HEK293 (cell line): Measurements from ENCODE around the gene OXA1L.

ENCODE experiments used
- CTCF ChIA-PET: fragments of 350-600 bp; formaldehyde crosslinking; extraction: SDS; loops from one replicate; lab custom pipeline; 2021; ENCODE audit warnings: antibody characterized with exemption; lab: Yijun Ruan, JAX
- POLR2A ChIA-PET: fragments of 300-600 bp; formaldehyde crosslinking; extraction: SDS; loops from one replicate; lab custom pipeline; 2020; ENCODE audit warnings: antibody characterized with exemption, inconsistent platforms; lab: Yijun Ruan, JAX
- H3K27ac ChIP-seq: fragments of 200-500 bp; sonication (Bioruptor generic); 2 replicates; pipeline ENCODE4 v1.5.1; 2014; ENCODE audit warnings: low read depth, low read length, control low read depth, inconsistent platforms; ENCODE audit errors: extremely low read depth
- H3K36me3 ChIP-seq, 2 experiments: fragments of 200-500 bp in 1 of 2; sonication (Bioruptor generic) in 1 of 2; 1 replicate in 1 of 2; 2 replicates in 1 of 2; pipeline ENCODE4 v1.5.1; 2014 to 2017; ENCODE audit warnings: inconsistent platforms in 2 of 2, low read length in 2 of 2; ENCODE audit not compliant: control insufficient read depth in 2 of 2, insufficient read depth in 1 of 2
- H3K4me1 ChIP-seq: fragments of 200-500 bp; sonication (Bioruptor generic); 2 replicates; pipeline ENCODE4 v1.5.1; 2014; ENCODE audit warnings: mild to moderate bottlenecking, low read length, inconsistent platforms; ENCODE audit not compliant: control insufficient read depth, insufficient read depth
- H3K4me3 ChIP-seq: 2 replicates; pipeline ENCODE4 v1.5.1; 2011; ENCODE audit warnings: low read depth, mild to moderate bottlenecking, control low read depth, low read length, moderate library complexity
- H3K9me3 ChIP-seq: fragments of 200-500 bp; sonication (Bioruptor generic); 2 replicates; pipeline ENCODE4 v1.5.1; 2014; ENCODE audit warnings: low read depth, low read length, inconsistent platforms; ENCODE audit not compliant: control insufficient read depth, insufficient read depth
- GLIS1 ChIP-seq: fragments of 450-650 bp; formaldehyde crosslinking; IDR thresholded peaks from 2 replicates; pipeline ENCODE4 v1.5.1; 2016; ENCODE audit warnings: missing biosample characterization, missing genetic modification characterization
- IKZF3 ChIP-seq: fragments of 450-650 bp; IDR thresholded peaks from 2 replicates; pipeline ENCODE4 v1.5.0; 2018; ENCODE audit warnings: missing biosample characterization, mild to moderate bottlenecking, missing genetic modification characterization, moderate library complexity
- MYNN ChIP-seq: fragments of 450-650 bp; formaldehyde crosslinking; IDR thresholded peaks from 2 replicates; pipeline ENCODE4 v1.5.1; 2016; ENCODE audit warnings: missing biosample characterization, missing genetic modification characterization, borderline replicate concordance
- SALL2 ChIP-seq: fragments of 450-650 bp; formaldehyde crosslinking; IDR thresholded peaks from 2 replicates; pipeline ENCODE4 v1.5.0; 2017; ENCODE audit warnings: missing biosample characterization, mild to moderate bottlenecking, missing genetic modification characterization, borderline replicate concordance
- SP7 ChIP-seq: fragments of 450-650 bp; formaldehyde crosslinking; IDR thresholded peaks from 2 replicates; pipeline ENCODE4 v1.5.1; 2016; ENCODE audit warnings: missing biosample characterization, missing genetic modification characterization
- ZFHX2 ChIP-seq: fragments of 450-650 bp; formaldehyde crosslinking; conservative IDR thresholded peaks from 2 replicates; pipeline ENCODE4 v1.5.1; 2016; ENCODE audit warnings: missing biosample characterization, missing genetic modification characterization
- ZIC2 ChIP-seq: fragments of 450-650 bp; formaldehyde crosslinking; IDR thresholded peaks from 2 replicates; pipeline ENCODE4 v1.5.1; 2016; ENCODE audit warnings: missing biosample characterization, missing genetic modification characterization
- ZNF138 ChIP-seq: fragments of 450-650 bp; formaldehyde crosslinking; IDR thresholded peaks from 2 replicates; pipeline ENCODE4 v1.5.1; 2016; ENCODE audit warnings: missing biosample characterization, missing genetic modification characterization, borderline replicate concordance
- ZNF169 ChIP-seq: fragments of 450-650 bp; formaldehyde crosslinking; IDR thresholded peaks from 2 replicates; pipeline ENCODE4 v1.5.1; 2016; ENCODE audit warnings: missing biosample characterization, missing genetic modification characterization
- ZNF350 ChIP-seq: fragments of 450-650 bp; formaldehyde crosslinking; IDR thresholded peaks from 2 replicates; pipeline ENCODE4 v1.5.0; 2017; ENCODE audit warnings: missing biosample characterization, mild to moderate bottlenecking, missing genetic modification characterization
- ZNF426 ChIP-seq: fragments of 450-650 bp; formaldehyde crosslinking; IDR thresholded peaks from 2 replicates; pipeline ENCODE4 v1.5.1; 2017; ENCODE audit warnings: missing biosample characterization, missing genetic modification characterization, mild to moderate bottlenecking, inconsistent platforms, moderate library complexity
- ZNF549 ChIP-seq: fragments of 450-650 bp; IDR thresholded peaks from 2 replicates; pipeline ENCODE4 v1.5.1; 2018; ENCODE audit warnings: missing biosample characterization, missing genetic modification characterization, mild to moderate bottlenecking, inconsistent platforms, moderate library complexity
- ZNF558 ChIP-seq: fragments of 450-650 bp; formaldehyde crosslinking; IDR thresholded peaks from 2 replicates; pipeline ENCODE4 v1.5.1; 2016; ENCODE audit warnings: missing biosample characterization, missing genetic modification characterization
- ZNF600 ChIP-seq: fragments of 450-650 bp; formaldehyde crosslinking; IDR thresholded peaks from 2 replicates; pipeline ENCODE4 v1.5.1; 2016; ENCODE audit warnings: missing biosample characterization, missing genetic modification characterization
- ZNF791 ChIP-seq: fragments of 450-650 bp; formaldehyde crosslinking; IDR thresholded peaks from 2 replicates; pipeline ENCODE4 v1.5.1; 2016; ENCODE audit warnings: missing biosample characterization, missing genetic modification characterization
- TF ChIP-seq, protein P1 (sequence below): fragments of 450-650 bp; formaldehyde crosslinking; IDR thresholded peaks from 2 replicates; pipeline ENCODE4 v1.5.1; 2016; ENCODE audit warnings: missing biosample characterization, missing genetic modification characterization
- TF ChIP-seq, protein P2 (sequence below): fragments of 450-650 bp; formaldehyde crosslinking; IDR thresholded peaks from 2 replicates; pipeline ENCODE4 v1.5.1; 2016; ENCODE audit warnings: missing biosample characterization, missing genetic modification characterization
- TF ChIP-seq, protein P3 (sequence below): fragments of 450-650 bp; formaldehyde crosslinking; IDR thresholded peaks from 2 replicates; pipeline ENCODE4 v1.5.1; 2016; ENCODE audit warnings: missing biosample characterization, missing genetic modification characterization, borderline replicate concordance
- TF ChIP-seq, protein P4 (sequence below): fragments of 450-650 bp; formaldehyde crosslinking; IDR thresholded peaks from 2 replicates; pipeline ENCODE4 v1.5.1; 2016; ENCODE audit warnings: missing biosample characterization, missing genetic modification characterization

OXA1L gene

DNA sequence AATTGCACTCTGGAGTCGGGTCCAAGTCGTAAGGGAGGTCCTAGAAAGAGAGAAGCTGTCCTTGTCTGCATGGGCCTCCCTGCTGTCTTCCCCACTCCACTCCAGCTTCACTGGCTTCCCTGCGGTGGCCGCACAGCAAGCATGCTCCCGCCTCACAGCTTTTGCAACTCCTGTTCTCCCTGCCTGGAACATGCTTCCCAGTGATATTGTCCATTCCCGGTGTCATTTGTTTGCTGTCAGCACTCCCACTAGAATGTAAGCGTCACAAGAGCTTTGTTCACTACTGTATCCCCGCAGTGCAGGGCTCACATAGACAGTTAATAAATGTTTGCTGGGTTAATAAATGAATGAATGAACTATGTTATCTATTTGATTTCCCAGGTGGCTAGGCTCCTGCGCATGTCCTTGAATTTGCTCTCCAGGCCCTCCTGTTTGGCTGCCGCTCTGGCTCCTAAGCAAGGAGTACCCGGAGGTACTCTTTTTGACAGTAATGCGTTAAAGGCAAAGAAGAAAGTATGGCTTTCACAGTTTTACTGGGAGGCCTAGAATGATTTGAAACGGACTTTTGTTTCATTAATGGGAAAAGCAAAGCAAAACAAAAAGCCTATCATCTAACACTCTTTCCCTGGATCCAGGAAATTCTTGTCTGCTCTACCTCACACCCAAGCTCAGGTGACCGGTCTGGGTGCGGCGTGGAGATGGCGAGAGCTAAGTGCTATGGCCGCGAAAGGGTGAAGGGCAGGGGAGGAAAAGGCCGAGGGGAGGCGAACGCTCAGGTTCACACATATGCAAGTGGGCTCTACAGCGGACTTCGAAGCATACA lies 54.9 kb downstream of the OXA1L start:
- Histone ChIP-seq H3K4me1 (peaks cover 2% of the 10 kb centered on the region; the same call in 1 of the 2 replicates), H3K36me3 (no peaks in the 10 kb centered on the region), H3K4me3 (no peak overlapping the region), H3K9me3 (no peaks in the 10 kb centered on the region), H3K27ac (no peak overlapping the region)
- CTCF ChIA-PET, result interaction anchor here (0.9 to 4.7 kb wide), 6 partner anchors 13 to 251 kb away, joined by 3 to 115 read pairs (median 6); no protein-coding TSS in a partner anchor
- POLR2A ChIA-PET, result interaction anchor here (0.6 kb wide), 1 partner anchor 13 kb away, joined by 3 read pairs; no protein-coding TSS in a partner anchor
- TF ChIP-seq SALL2 (no peak), IKZF3 (tag by site-specific recombination) (0 out of 2 replicates have a peak, but pooled peaks have one; percentile 30), GLIS1 (tag by site-specific recombination) (0 out of 2 replicates have a peak, but pooled peaks have one; percentile 16), ZIC2 (peak; percentile 97), ZNF600 (tag by site-specific recombination) (0 out of 2 replicates have a peak, but pooled peaks have one; percentile 40), SP7 (tag by site-specific recombination) (no peak), ZNF791 (tag by site-specific recombination) (no peak)
- TF ChIP-seq, protein P1, sequence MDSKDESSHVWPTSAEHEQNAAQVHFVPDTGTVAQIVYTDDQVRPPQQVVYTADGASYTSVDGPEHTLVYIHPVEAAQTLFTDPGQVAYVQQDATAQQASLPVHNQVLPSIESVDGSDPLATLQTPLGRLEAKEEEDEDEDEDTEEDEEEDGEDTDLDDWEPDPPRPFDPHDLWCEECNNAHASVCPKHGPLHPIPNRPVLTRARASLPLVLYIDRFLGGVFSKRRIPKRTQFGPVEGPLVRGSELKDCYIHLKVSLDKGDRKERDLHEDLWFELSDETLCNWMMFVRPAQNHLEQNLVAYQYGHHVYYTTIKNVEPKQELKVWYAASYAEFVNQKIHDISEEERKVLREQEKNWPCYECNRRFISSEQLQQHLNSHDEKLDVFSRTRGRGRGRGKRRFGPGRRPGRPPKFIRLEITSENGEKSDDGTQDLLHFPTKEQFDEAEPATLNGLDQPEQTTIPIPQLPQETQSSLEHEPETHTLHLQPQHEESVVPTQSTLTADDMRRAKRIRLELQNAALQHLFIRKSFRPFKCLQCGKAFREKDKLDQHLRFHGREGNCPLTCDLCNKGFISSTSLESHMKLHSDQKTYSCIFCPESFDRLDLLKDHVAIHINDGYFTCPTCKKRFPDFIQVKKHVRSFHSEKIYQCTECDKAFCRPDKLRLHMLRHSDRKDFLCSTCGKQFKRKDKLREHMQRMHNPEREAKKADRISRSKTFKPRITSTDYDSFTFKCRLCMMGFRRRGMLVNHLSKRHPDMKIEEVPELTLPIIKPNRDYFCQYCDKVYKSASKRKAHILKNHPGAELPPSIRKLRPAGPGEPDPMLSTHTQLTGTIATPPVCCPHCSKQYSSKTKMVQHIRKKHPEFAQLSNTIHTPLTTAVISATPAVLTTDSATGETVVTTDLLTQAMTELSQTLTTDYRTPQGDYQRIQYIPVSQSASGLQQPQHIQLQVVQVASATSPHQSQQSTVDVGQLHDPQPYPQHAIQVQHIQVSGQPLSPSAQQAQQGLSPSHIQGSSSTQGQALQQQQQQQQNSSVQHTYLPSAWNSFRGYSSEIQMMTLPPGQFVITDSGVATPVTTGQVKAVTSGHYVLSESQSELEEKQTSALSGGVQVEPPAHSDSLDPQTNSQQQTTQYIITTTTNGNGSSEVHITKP, result peak; percentile 69
- TF ChIP-seq, protein P2, sequence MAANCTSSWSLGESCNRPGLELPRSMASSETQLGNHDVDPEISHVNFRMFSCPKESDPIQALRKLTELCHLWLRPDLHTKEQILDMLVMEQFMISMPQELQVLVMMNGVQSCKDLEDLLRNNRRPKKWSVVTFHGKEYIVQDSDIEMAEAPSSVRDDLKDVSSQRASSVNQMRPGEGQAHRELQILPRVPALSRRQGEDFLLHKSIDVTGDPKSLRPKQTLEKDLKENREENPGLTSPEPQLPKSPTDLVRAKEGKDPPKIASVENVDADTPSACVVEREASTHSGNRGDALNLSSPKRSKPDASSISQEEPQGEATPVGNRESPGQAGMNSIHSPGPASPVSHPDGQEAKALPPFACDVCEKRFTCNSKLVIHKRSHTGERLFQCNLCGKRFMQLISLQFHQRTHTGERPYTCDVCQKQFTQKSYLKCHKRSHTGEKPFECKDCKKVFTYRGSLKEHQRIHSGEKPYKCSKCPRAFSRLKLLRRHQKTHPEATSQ (tag by site-specific recombination), result no peak

DNA sequence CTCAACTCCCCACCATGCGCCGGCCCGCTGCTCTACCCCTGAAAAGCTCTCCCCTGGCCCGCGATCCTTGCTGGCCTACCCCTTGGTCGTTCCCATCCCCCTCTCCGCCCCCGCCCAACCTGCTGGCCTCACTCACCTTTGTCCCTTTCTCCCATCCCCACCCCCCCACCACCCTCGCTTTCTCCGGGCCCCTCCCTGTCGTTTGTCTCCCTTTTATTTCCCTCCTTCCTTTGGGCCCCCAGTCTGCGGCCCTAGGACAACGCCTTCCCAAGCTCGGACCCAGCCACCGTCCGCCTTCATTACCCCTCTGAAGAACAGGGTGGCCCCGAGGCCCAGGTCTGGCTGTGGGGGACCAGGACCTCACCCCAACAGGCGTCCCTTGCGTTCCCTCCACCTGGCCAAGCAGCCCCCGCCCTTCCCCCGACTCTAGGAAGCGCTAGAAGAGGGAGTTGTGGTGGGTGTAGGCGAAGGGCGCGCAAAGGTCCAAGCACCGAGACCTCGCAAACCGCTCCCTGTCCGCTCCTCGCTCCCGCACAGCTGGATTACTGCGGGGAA lies 55.6 kb downstream of the OXA1L start:
- H3K9me3 ChIP-seq, result no peaks in the 10 kb centered on the region
- H3K36me3 ChIP-seq, result no peaks in the 10 kb centered on the region
- CTCF ChIA-PET, result interaction anchor here (0.6 to 4.7 kb wide), 25 partner anchors 9 to 266 kb away, joined by 3 to 115 read pairs (median 4); partner anchors contain the start of gene CDH24
- POLR2A ChIA-PET, result interaction anchor here (0.6 to 1.9 kb wide), 4 partner anchors 13 to 55 kb away, joined by 3 to 6 read pairs (median 5); partner anchors contain the start of gene OXA1L
- H3K27ac ChIP-seq, result no peak overlapping the region
- no peak overlapping the region for H3K4me3 ChIP-seq
- peaks cover 2% of the 10 kb centered on the region; the same call in 1 of the 2 replicates for H3K4me1 ChIP-seq
- TF ChIP-seq ZNF350 (tag by site-specific recombination) (no peak), ZFHX2 (tag by site-specific recombination) (no peak), MYNN (tag by site-specific recombination) (no peak), SP7 (tag by site-specific recombination) (no peak), ZNF169 (tag by site-specific recombination) (no peak), ZNF138 (tag by site-specific recombination) (no peak), ZNF549 (tag by site-specific recombination) (no peak), ZNF426 (no peak), ZNF600 (tag by site-specific recombination) (no peak), ZNF558 (tag by site-specific recombination) (no peak)
- TF ChIP-seq, protein P3, sequence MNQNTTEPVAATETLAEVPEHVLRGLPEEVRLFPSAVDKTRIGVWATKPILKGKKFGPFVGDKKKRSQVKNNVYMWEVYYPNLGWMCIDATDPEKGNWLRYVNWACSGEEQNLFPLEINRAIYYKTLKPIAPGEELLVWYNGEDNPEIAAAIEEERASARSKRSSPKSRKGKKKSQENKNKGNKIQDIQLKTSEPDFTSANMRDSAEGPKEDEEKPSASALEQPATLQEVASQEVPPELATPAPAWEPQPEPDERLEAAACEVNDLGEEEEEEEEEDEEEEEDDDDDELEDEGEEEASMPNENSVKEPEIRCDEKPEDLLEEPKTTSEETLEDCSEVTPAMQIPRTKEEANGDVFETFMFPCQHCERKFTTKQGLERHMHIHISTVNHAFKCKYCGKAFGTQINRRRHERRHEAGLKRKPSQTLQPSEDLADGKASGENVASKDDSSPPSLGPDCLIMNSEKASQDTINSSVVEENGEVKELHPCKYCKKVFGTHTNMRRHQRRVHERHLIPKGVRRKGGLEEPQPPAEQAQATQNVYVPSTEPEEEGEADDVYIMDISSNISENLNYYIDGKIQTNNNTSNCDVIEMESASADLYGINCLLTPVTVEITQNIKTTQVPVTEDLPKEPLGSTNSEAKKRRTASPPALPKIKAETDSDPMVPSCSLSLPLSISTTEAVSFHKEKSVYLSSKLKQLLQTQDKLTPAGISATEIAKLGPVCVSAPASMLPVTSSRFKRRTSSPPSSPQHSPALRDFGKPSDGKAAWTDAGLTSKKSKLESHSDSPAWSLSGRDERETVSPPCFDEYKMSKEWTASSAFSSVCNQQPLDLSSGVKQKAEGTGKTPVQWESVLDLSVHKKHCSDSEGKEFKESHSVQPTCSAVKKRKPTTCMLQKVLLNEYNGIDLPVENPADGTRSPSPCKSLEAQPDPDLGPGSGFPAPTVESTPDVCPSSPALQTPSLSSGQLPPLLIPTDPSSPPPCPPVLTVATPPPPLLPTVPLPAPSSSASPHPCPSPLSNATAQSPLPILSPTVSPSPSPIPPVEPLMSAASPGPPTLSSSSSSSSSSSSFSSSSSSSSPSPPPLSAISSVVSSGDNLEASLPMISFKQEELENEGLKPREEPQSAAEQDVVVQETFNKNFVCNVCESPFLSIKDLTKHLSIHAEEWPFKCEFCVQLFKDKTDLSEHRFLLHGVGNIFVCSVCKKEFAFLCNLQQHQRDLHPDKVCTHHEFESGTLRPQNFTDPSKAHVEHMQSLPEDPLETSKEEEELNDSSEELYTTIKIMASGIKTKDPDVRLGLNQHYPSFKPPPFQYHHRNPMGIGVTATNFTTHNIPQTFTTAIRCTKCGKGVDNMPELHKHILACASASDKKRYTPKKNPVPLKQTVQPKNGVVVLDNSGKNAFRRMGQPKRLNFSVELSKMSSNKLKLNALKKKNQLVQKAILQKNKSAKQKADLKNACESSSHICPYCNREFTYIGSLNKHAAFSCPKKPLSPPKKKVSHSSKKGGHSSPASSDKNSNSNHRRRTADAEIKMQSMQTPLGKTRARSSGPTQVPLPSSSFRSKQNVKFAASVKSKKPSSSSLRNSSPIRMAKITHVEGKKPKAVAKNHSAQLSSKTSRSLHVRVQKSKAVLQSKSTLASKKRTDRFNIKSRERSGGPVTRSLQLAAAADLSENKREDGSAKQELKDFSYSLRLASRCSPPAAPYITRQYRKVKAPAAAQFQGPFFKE, result no peak
- TF ChIP-seq, protein P4, sequence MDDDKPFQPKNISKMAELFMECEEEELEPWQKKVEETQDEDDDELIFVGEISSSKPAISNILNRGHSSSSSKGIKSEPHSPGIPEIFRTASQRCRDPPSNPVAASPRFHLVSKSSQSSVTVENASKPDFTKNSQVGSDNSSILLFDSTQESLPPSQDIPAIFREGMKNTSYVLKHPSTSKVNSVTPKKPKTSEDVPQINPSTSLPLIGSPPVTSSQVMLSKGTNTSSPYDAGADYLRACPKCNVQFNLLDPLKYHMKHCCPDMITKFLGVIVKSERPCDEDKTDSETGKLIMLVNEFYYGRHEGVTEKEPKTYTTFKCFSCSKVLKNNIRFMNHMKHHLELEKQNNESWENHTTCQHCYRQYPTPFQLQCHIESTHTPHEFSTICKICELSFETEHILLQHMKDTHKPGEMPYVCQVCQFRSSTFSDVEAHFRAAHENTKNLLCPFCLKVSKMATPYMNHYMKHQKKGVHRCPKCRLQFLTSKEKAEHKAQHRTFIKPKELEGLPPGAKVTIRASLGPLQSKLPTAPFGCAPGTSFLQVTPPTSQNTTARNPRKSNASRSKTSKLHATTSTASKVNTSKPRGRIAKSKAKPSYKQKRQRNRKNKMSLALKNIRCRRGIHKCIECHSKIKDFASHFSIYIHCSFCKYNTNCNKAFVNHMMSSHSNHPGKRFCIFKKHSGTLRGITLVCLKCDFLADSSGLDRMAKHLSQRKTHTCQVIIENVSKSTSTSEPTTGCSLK (tag by site-specific recombination), result no peak
